ENCODE data around the gene SLC25A11.
"Not testable (repeated sequence)": the region's sequence is repeated elsewhere in the genome, so short reads cannot be mapped to it uniquely, and the experiment has no call there.

SLC25A11 gene

GRCh38 chr17:4936436-4936835 is 3.4 kb downstream of the SLC25A11 start:
- TF ChIP-seq YY1 (IDR thresholded peaks at IDR 0.05; ENCODE audit: insufficient read depth, insufficient read length), result no peak
- TF ChIP-seq ZNF274 (IDR thresholded peaks at IDR 0.05; ENCODE audit: low read depth, low read length), result no peak
- TF ChIP-seq SUZ12 (IDR thresholded peaks at IDR 0.05; ENCODE audit: extremely low read depth, insufficient read depth, insufficient read length), result no peak
- Histone ChIP-seq H3K4me1 (ENCODE audit: insufficient read depth, insufficient read length) (peaks cover 10% of the 10 kb centered on the region), H3K36me3 (ENCODE audit: insufficient read depth, insufficient read length, low read length) (peaks cover 48% of the 10 kb centered on the region), H3K9me3 (ENCODE audit: insufficient read depth, low read length) (no peaks in the 10 kb centered on the region), H3K27me3 (ENCODE audit: insufficient read depth, insufficient read length) (no peaks in the 10 kb centered on the region), H3K9ac (ENCODE audit: insufficient read length, low read depth) (no peak overlapping the region), H3K4me3 (ENCODE audit: insufficient read length, low read depth) (no peak overlapping the region)
- DNase-seq (ENCODE audit: low read depth, low spot score), result no peak

GRCh38 chr17:4935650-4936049 is 4.2 kb downstream of the SLC25A11 start:
- no peaks in the 10 kb centered on the region for H3K27me3 ChIP-seq (ENCODE audit: insufficient read depth, insufficient read length)
- peaks cover 53% of the 10 kb centered on the region for H3K36me3 ChIP-seq (ENCODE audit: insufficient read depth, insufficient read length, low read length)
- H3K4me3 ChIP-seq (ENCODE audit: insufficient read length, low read depth), result no peak overlapping the region

GRCh38 chr17:4934173-4934979 is 5.5 kb downstream of the SLC25A11 start:
- DNase-seq (ENCODE audit: low read depth, low spot score), result no peak
- no peaks in the 10 kb centered on the region for H3K27me3 ChIP-seq (ENCODE audit: insufficient read depth, insufficient read length)
- peaks cover 57% of the 10 kb centered on the region for H3K36me3 ChIP-seq (ENCODE audit: insufficient read depth, insufficient read length, low read length)
- TF ChIP-seq YY1 (IDR thresholded peaks at IDR 0.05; ENCODE audit: insufficient read depth, insufficient read length) (no peak), SUZ12 (IDR thresholded peaks at IDR 0.05; ENCODE audit: extremely low read depth, insufficient read depth, insufficient read length) (no peak), ZNF274 (IDR thresholded peaks at IDR 0.05; ENCODE audit: low read depth, low read length) (no peak)
- no peak overlapping the region for H3K4me3 ChIP-seq (ENCODE audit: insufficient read length, low read depth)
- H3K9me3 ChIP-seq (ENCODE audit: insufficient read depth, low read length), result no peaks in the 10 kb centered on the region
- no peak overlapping the region for H3K9ac ChIP-seq (ENCODE audit: insufficient read length, low read depth)
- H3K4me1 ChIP-seq (ENCODE audit: insufficient read depth, insufficient read length), result peaks cover 10% of the 10 kb centered on the region

More at GRCh38 chr17:4935650-4936049, 4.2 kb downstream of the SLC25A11 start:
- no peaks in the 10 kb centered on the region for H3K9me3 ChIP-seq (ENCODE audit: insufficient read depth, low read length)
- H3K9ac ChIP-seq (ENCODE audit: insufficient read length, low read depth), result no peak overlapping the region
- no peak for TF ChIP-seq ZNF274 (IDR thresholded peaks at IDR 0.05; ENCODE audit: low read depth, low read length)
- TF ChIP-seq SUZ12 (IDR thresholded peaks at IDR 0.05; ENCODE audit: extremely low read depth, insufficient read depth, insufficient read length), result no peak
- no peak for TF ChIP-seq YY1 (IDR thresholded peaks at IDR 0.05; ENCODE audit: insufficient read depth, insufficient read length)
- peaks cover 10% of the 10 kb centered on the region for H3K4me1 ChIP-seq (ENCODE audit: insufficient read depth, insufficient read length)
- DNase-seq (ENCODE audit: low read depth, low spot score), result no peak

GRCh38 chr17:4933646-4934045 is 6.2 kb downstream of the SLC25A11 start:
- no peak overlapping the region for H3K9ac ChIP-seq (ENCODE audit: insufficient read length, low read depth)
- H3K4me1 ChIP-seq (ENCODE audit: insufficient read depth, insufficient read length), result peaks cover 7% of the 10 kb centered on the region
- no peak for DNase-seq (ENCODE audit: low read depth, low spot score)

GRCh38 chr17:4932756-4933155 is 7.1 kb downstream of the SLC25A11 start:
- DNase-seq (ENCODE audit: low read depth, low spot score), result no peak
- peaks cover 5% of the 10 kb centered on the region for H3K4me1 ChIP-seq (ENCODE audit: insufficient read depth, insufficient read length)
- H3K9me3 ChIP-seq (ENCODE audit: insufficient read depth, low read length), result no peaks in the 10 kb centered on the region
- peaks cover 46% of the 10 kb centered on the region for H3K36me3 ChIP-seq (ENCODE audit: insufficient read depth, insufficient read length, low read length)
- H3K27me3 ChIP-seq (ENCODE audit: insufficient read depth, insufficient read length), result no peaks in the 10 kb centered on the region
- no peak for TF ChIP-seq YY1 (IDR thresholded peaks at IDR 0.05; ENCODE audit: insufficient read depth, insufficient read length)
- H3K4me3 ChIP-seq (ENCODE audit: insufficient read length, low read depth), result no peak overlapping the region
- no peak overlapping the region for H3K9ac ChIP-seq (ENCODE audit: insufficient read length, low read depth)

More at GRCh38 chr17:4933646-4934045, 6.2 kb downstream of the SLC25A11 start:
- Histone ChIP-seq H3K9me3 (ENCODE audit: insufficient read depth, low read length) (no peaks in the 10 kb centered on the region), H3K27me3 (ENCODE audit: insufficient read depth, insufficient read length) (no peaks in the 10 kb centered on the region), H3K4me3 (ENCODE audit: insufficient read length, low read depth) (no peak overlapping the region), H3K36me3 (ENCODE audit: insufficient read depth, insufficient read length, low read length) (peaks cover 55% of the 10 kb centered on the region)
- no peak for TF ChIP-seq SUZ12 (IDR thresholded peaks at IDR 0.05; ENCODE audit: extremely low read depth, insufficient read depth, insufficient read length)
- no peak for TF ChIP-seq YY1 (IDR thresholded peaks at IDR 0.05; ENCODE audit: insufficient read depth, insufficient read length)
- no peak for TF ChIP-seq ZNF274 (IDR thresholded peaks at IDR 0.05; ENCODE audit: low read depth, low read length)

- Histone ChIP-seq H3K4me3 (ENCODE audit: insufficient read length, low read depth) (no peak within 1 kb of the TSS), H3K27me3 (ENCODE audit: insufficient read depth, insufficient read length) (no peaks in the 10 kb centered on the region), H3K36me3 (ENCODE audit: insufficient read depth, insufficient read length, low read length) (peaks cover 38% of the 10 kb centered on the region), H3K4me1 (ENCODE audit: insufficient read depth, insufficient read length) (peaks cover 5% of the 10 kb centered on the region), H3K9ac (ENCODE audit: insufficient read length, low read depth) (no peak within 1 kb of the TSS), H3K9me3 (ENCODE audit: insufficient read depth, low read length) (no peaks in the 10 kb centered on the region)
- no peak for DNase-seq (ENCODE audit: low read depth, low spot score)
- TF ChIP-seq ZNF274 (IDR thresholded peaks at IDR 0.05; ENCODE audit: low read depth, low read length) (no peak), SUZ12 (IDR thresholded peaks at IDR 0.05; ENCODE audit: extremely low read depth, insufficient read depth, insufficient read length) (no peak), YY1 (IDR thresholded peaks at IDR 0.05; ENCODE audit: insufficient read depth, insufficient read length) (no peak)
Measured at GRCh38 chr17:4931963-4932362, 7.9 kb downstream of the SLC25A11 start, which contains the start of gene GP1BA. Gene GP1BA (plus strand): TSS chr17:4932277. CDS start chr17:4932605, 328 bp downstream.

GRCh38 chr17:4928881-4929280 is 11.0 kb downstream of the SLC25A11 start:
- Histone ChIP-seq H3K9ac (ENCODE audit: insufficient read length, low read depth) (no peak overlapping the region), H3K4me3 (ENCODE audit: insufficient read length, low read depth) (no peak overlapping the region), H3K9me3 (ENCODE audit: insufficient read depth, low read length) (no peaks in the 10 kb centered on the region), H3K36me3 (ENCODE audit: insufficient read depth, insufficient read length, low read length) (peaks cover 22% of the 10 kb centered on the region), H3K4me1 (ENCODE audit: insufficient read depth, insufficient read length) (no peaks in the 10 kb centered on the region), H3K27me3 (ENCODE audit: insufficient read depth, insufficient read length) (no peaks in the 10 kb centered on the region)
- DNase-seq (ENCODE audit: low read depth, low spot score), result no peak
- TF ChIP-seq YY1 (IDR thresholded peaks at IDR 0.05; ENCODE audit: insufficient read depth, insufficient read length) (no peak), ZNF274 (IDR thresholded peaks at IDR 0.05; ENCODE audit: low read depth, low read length) (no peak), SUZ12 (IDR thresholded peaks at IDR 0.05; ENCODE audit: extremely low read depth, insufficient read depth, insufficient read length) (no peak)

- H3K9ac ChIP-seq (ENCODE audit: insufficient read length, low read depth); H3K4me1 ChIP-seq (ENCODE audit: insufficient read depth, insufficient read length): not testable (repeated sequence)
- H3K36me3 ChIP-seq (ENCODE audit: insufficient read depth, insufficient read length, low read length), result peaks cover 17% of the 10 kb centered on the region
Measured at GRCh38 chr17:4926577-4927335, 13.1 kb downstream of the SLC25A11 start.

More at GRCh38 chr17:4926577-4927335, 13.1 kb downstream of the SLC25A11 start:
- not testable (repeated sequence) for H3K9me3 ChIP-seq (ENCODE audit: insufficient read depth, low read length); H3K4me3 ChIP-seq (ENCODE audit: insufficient read length, low read depth); H3K27me3 ChIP-seq (ENCODE audit: insufficient read depth, insufficient read length); DNase-seq (ENCODE audit: low read depth, low spot score)

Data from NT2/D1 (cell line).